Esophagus squamous epithelium (tissue), 4 donors: Measurements from ENCODE around the gene TMEFF1.

ENCODE experiments used
- POLR2A ChIP-seq, 4 donors: fragments of 450-650 bp; IDR thresholded peaks; one replicate each; pipeline ENCODE4 v1.6.1; 2017; ENCODE audit warnings: antibody characterized with exemption in 4 of 4, mild to moderate bottlenecking in 4 of 4, moderate library complexity in 3 of 4
- TF ChIP-seq, protein P1 (sequence below), 6 experiments: fragments of 450-650 bp in 4 of 6; fragments of 200-600 bp in 2 of 6; sonication (generic) in 2 of 6; IDR thresholded peaks; one replicate each; pipeline ENCODE4 v1.5.1; 2016 to 2019; ENCODE audit warnings: antibody characterized with exemption in 6 of 6, mild to moderate bottlenecking in 4 of 6, moderate library complexity in 4 of 6

DNA sequence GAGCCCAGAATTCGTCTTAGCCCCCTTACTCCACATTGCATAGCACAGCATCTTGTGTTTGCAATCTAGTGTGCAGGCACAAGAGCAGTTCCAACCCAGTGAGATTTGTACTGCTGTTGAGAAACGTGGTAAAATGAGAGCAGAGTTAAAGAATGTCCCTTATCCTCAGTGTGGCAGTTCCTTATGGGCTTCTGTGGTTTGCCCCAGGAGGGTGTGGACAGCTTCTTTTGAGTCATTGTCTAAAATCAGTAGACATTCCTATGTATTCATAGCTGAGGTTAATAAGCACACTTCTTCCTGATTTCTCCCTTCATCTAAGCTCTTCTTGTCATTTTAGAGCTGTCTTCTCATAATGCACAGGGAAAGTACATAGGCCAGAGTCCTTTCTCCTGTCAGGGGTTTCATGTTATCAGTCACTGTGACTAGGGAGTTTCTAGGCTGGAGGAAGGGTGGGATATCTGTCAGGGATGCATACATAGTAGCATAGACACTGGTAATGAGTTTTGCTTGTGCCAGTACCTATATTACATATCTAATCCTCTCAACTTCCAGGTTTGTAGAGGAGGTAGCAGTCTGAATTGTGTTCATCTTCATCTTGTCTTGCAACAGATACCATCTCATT lies 102.9 kb downstream of the TMEFF1 start:
- TF ChIP-seq POLR2A (IDR thresholded peaks at IDR 0.05) = no peak
- TF ChIP-seq, protein P1, sequence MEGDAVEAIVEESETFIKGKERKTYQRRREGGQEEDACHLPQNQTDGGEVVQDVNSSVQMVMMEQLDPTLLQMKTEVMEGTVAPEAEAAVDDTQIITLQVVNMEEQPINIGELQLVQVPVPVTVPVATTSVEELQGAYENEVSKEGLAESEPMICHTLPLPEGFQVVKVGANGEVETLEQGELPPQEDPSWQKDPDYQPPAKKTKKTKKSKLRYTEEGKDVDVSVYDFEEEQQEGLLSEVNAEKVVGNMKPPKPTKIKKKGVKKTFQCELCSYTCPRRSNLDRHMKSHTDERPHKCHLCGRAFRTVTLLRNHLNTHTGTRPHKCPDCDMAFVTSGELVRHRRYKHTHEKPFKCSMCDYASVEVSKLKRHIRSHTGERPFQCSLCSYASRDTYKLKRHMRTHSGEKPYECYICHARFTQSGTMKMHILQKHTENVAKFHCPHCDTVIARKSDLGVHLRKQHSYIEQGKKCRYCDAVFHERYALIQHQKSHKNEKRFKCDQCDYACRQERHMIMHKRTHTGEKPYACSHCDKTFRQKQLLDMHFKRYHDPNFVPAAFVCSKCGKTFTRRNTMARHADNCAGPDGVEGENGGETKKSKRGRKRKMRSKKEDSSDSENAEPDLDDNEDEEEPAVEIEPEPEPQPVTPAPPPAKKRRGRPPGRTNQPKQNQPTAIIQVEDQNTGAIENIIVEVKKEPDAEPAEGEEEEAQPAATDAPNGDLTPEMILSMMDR (IDR thresholded peaks at IDR 0.05) = no peak
